Lower lobe of right lung (tissue), 2 donors: ENCODE data around the gene TMC4. TPM values are rescaled to one million over a fixed set of nuclear protein-coding genes. Genes with fewer than 3 reads are reported as not detected.

ENCODE experiments used
- ATAC-seq, 2 donors: fragments of 200-7000 bp; cut with Tn5 transposase; one replicate each; pipeline ENCODE4 v1.9.1; 2020 to 2022; ENCODE audit warnings: mild to moderate bottlenecking in 2 of 2, moderate library complexity in 2 of 2
- DNase-seq: peaks from one replicate; pipeline ENCODE4 v3.0.0-alpha.2; 2020
- H3K27ac ChIP-seq: fragments of 200-600 bp; one replicate; pipeline ENCODE4 v1.8.0; 2022
- H3K27me3 ChIP-seq: fragments of 200-600 bp; one replicate; pipeline ENCODE4 v1.8.0; 2022; ENCODE audit warnings: low read depth
- H3K36me3 ChIP-seq: fragments of 200-600 bp; one replicate; pipeline ENCODE4 v1.8.0; 2022; ENCODE audit warnings: mild to moderate bottlenecking
- H3K4me1 ChIP-seq: fragments of 200-600 bp; one replicate; pipeline ENCODE4 v1.8.0; 2022
- H3K4me3 ChIP-seq: fragments of 200-600 bp; one replicate; pipeline ENCODE4 v1.8.0; 2022; ENCODE audit warnings: mild to moderate bottlenecking
- H3K9me3 ChIP-seq: fragments of 200-600 bp; one replicate; pipeline ENCODE4 v1.8.0; 2022
- CTCF ChIP-seq: fragments of 200-600 bp; IDR thresholded peaks from one replicate; pipeline ENCODE4 v1.8.0; 2022; ENCODE audit warnings: antibody characterized with exemption, mild to moderate bottlenecking
- intact Hi-C: fragments of 100-400 bp; cut with DNase I; formaldehyde crosslinking; loops from one replicate; pipeline ENCODE4 v1.11.0; 2022
- total RNA-seq: library from RNA; stranded (reverse); fragmentation: NEBNext Ultra II Directional; extraction: Animal tissue kit (Norgen Biotek cat#: 25700); gene quantifications from one replicate; pipeline ENCODE4 v1.2.1, GENCODE V29; 2021
- donor health status: DM: no; HTN: yes; CAD: no; lungs with severe emphysema.

The TMC4 gene
- total RNA-seq, 1 donor from 2014 or later: 57.6 TPM

- DNase-seq: no peak
- intact Hi-C loops: no loop called here
These were observed 20.7 kb downstream of the TMC4 start for GRCh38 chr19:54152267-54152666.

GRCh38 chr19:54151362-54152035 is 21.5 kb downstream of the TMC4 start:
- H3K4me1 ChIP-seq: no peaks in the 10 kb centered on the region
- TF ChIP-seq CTCF: no peak
- peaks cover 100% of the 10 kb centered on the region for H3K36me3 ChIP-seq
- intact Hi-C loops: no loop called here
- no peaks in the 10 kb centered on the region for H3K9me3 ChIP-seq
- no peak overlapping the region for H3K4me3 ChIP-seq
- ATAC-seq: no peak
- H3K27me3 ChIP-seq: no peaks in the 10 kb centered on the region
- no peak for DNase-seq
- no peak overlapping the region for H3K27ac ChIP-seq

More at GRCh38 chr19:54152267-54152666, 20.7 kb downstream of the TMC4 start:
- H3K4me1 ChIP-seq: no peaks in the 10 kb centered on the region
- no peak overlapping the region for H3K4me3 ChIP-seq
- ATAC-seq: no peak
- TF ChIP-seq CTCF: no peak
- peaks cover 100% of the 10 kb centered on the region for H3K36me3 ChIP-seq
- H3K27ac ChIP-seq: no peak overlapping the region
- H3K27me3 ChIP-seq: no peaks in the 10 kb centered on the region
- no peaks in the 10 kb centered on the region for H3K9me3 ChIP-seq

GRCh38 chr19:54149021-54149812 is 23.7 kb downstream of the TMC4 start:
- intact Hi-C loops: no loop called here

GRCh38 chr19:54148158-54148557 is 24.8 kb downstream of the TMC4 start:
- Histone ChIP-seq H3K4me1 (no peaks in the 10 kb centered on the region), H3K27me3 (no peaks in the 10 kb centered on the region), H3K9me3 (no peaks in the 10 kb centered on the region), H3K36me3 (peaks cover 100% of the 10 kb centered on the region), H3K27ac (peak overlapping the region; percentile 18), H3K4me3 (no peak overlapping the region)
- no peak for TF ChIP-seq CTCF
- DNase-seq: no peak
- intact Hi-C loops: no loop called here
- ATAC-seq: no peak

More at GRCh38 chr19:54149021-54149812, 23.7 kb downstream of the TMC4 start:
- no peaks in the 10 kb centered on the region for H3K9me3 ChIP-seq
- no peaks in the 10 kb centered on the region for H3K27me3 ChIP-seq
- H3K27ac ChIP-seq: no peak overlapping the region
- no peaks in the 10 kb centered on the region for H3K4me1 ChIP-seq
- peaks cover 100% of the 10 kb centered on the region for H3K36me3 ChIP-seq
- no peak overlapping the region for H3K4me3 ChIP-seq
- no peak for TF ChIP-seq CTCF
- ATAC-seq (no peak), DNase-seq (no peak)

GRCh38 chr19:54147676-54148075 is 25.3 kb downstream of the TMC4 start:
- no peaks in the 10 kb centered on the region for H3K4me1 ChIP-seq
- H3K9me3 ChIP-seq: no peaks in the 10 kb centered on the region
- intact Hi-C loops: no loop called here
- TF ChIP-seq CTCF: no peak
- H3K27ac ChIP-seq: no peak overlapping the region
- H3K36me3 ChIP-seq: peaks cover 100% of the 10 kb centered on the region
- H3K4me3 ChIP-seq: no peak overlapping the region
- H3K27me3 ChIP-seq: no peaks in the 10 kb centered on the region
- ATAC-seq: no peak
- no peak for DNase-seq
